Type B pancreatic cell (in vitro differentiated cells): ENCODE data around the gene PHKG1. TPM values are rescaled to one million over a fixed set of nuclear protein-coding genes. Genes with fewer than 3 reads are reported as not detected.

Source experiments
- total RNA-seq: library from RNA; stranded (reverse); gene quantifications from 2 replicates; pipeline ENCODE4 v1.2.1, GENCODE V29; 2021; ENCODE audit warnings: low replicate concordance

Gene PHKG1
- total RNA-seq, 1 donor from 2014 or later = 1.8 TPM

Other genes with a start within 250 kb of the PHKG1 start
- 0.07 TPM in 1 of 2 replicates, not detected in the other for gene SEPTIN14, start 230.2 kb downstream of the PHKG1 start, total RNA-seq
- 4.7 and 6.4 TPM in 2 replicates for gene ZNF713, start 205.5 kb downstream of the PHKG1 start, total RNA-seq
- 19.7 and 20.1 TPM in 2 replicates for gene MRPS17, start 141.1 kb downstream of the PHKG1 start, total RNA-seq
- 46.5 and 54.9 TPM in 2 replicates for gene NIPSNAP2, start 128.4 kb downstream of the PHKG1 start, total RNA-seq
- 20.1 and 28.6 TPM in 2 replicates for gene PSPH, start 41.5 kb downstream of the PHKG1 start, total RNA-seq
- 128 and 151 TPM in 2 replicates for gene CCT6A, start 41.2 kb downstream of the PHKG1 start, total RNA-seq
- 125 and 127 TPM in 2 replicates for gene SUMF2, start 28.7 kb downstream of the PHKG1 start, total RNA-seq
- gene CHCHD2, start 13.5 kb upstream of the PHKG1 start, total RNA-seq = 61.8 and 251 TPM in 2 replicates
- not detected in 2 replicates for gene NUPR2, start 23.5 kb upstream of the PHKG1 start, total RNA-seq